Astrocyte of the spinal cord (primary cell): ENCODE results near the gene EBF4.
"Not testable (repeated sequence)": the region's sequence is repeated elsewhere in the genome, so short reads cannot be mapped to it uniquely, and the experiment has no call there.

ENCODE experiments used
- DNase-seq: peaks from one replicate; pipeline ENCODE4 v3.0.0; 2011; ENCODE audit warnings: low read depth, low spot score
- H3K4me3 ChIP-seq: 2 replicates; pipeline ENCODE4 v1.5.1; 2011; ENCODE audit warnings: low read depth, mild to moderate bottlenecking, low read length, moderate library complexity
- in situ Hi-C: cut with HindIII; loops from 2 replicates; pipeline ENCODE4 v1.10.0; 2017; ENCODE audit warnings: low sequenced_read_pairs
- TF ChIP-seq, protein P1 (sequence below): IDR thresholded peaks from 2 replicates; pipeline ENCODE4 v1.5.1; 2012; ENCODE audit warnings: low read depth, mild to moderate bottlenecking, low read length, inconsistent platforms

The EBF4 gene

DNA sequence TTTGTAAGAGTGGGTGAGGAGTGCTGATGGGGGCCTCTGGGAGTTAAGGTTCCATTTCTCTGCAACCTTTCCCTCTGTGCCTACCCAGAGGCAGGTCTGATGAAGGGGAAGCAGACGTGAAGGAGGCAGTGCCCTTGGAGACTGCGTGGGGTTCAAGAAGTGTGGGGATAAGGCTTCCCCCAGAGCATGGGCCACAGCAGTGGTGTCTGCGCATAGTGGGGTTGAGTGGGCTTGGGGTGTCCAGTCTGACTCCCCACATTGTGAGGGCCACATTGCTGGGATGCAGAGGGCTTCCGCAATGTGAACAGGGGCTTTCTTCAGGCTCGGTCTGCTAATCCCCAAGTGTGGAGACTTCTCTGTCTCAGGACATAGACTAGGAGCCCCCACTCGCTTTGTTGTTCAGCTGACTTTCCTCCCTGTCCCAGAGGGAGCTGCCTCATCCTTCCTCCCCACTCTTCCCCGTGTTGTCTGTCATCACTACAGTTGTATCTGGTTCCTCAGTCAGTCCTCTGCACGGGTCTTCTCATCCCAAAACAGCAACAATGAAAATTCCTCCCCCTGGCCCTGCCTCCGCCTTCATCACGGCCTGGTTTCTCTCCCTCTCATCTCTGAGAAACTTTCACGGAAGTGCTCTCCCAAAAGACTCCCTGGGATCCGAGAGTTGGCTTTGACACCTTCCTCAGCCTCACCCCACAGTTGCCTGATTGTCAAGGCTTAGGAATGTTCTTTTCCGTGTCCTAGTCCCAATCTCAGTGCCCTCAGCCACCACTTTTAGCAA is 2.8 kb downstream of the EBF4 start:
- in situ Hi-C loops = no loop called here
- TF ChIP-seq, protein P1, sequence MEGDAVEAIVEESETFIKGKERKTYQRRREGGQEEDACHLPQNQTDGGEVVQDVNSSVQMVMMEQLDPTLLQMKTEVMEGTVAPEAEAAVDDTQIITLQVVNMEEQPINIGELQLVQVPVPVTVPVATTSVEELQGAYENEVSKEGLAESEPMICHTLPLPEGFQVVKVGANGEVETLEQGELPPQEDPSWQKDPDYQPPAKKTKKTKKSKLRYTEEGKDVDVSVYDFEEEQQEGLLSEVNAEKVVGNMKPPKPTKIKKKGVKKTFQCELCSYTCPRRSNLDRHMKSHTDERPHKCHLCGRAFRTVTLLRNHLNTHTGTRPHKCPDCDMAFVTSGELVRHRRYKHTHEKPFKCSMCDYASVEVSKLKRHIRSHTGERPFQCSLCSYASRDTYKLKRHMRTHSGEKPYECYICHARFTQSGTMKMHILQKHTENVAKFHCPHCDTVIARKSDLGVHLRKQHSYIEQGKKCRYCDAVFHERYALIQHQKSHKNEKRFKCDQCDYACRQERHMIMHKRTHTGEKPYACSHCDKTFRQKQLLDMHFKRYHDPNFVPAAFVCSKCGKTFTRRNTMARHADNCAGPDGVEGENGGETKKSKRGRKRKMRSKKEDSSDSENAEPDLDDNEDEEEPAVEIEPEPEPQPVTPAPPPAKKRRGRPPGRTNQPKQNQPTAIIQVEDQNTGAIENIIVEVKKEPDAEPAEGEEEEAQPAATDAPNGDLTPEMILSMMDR = no peak
- DNase-seq = no peak
- H3K4me3 ChIP-seq = no peak overlapping the region

- DNase-seq, H3K4me3 ChIP-seq, in situ Hi-C loops: not testable (repeated sequence)
These were observed 3.5 kb downstream of the EBF4 start for GRCh38 chr20:2695984-2696525.

DNA sequence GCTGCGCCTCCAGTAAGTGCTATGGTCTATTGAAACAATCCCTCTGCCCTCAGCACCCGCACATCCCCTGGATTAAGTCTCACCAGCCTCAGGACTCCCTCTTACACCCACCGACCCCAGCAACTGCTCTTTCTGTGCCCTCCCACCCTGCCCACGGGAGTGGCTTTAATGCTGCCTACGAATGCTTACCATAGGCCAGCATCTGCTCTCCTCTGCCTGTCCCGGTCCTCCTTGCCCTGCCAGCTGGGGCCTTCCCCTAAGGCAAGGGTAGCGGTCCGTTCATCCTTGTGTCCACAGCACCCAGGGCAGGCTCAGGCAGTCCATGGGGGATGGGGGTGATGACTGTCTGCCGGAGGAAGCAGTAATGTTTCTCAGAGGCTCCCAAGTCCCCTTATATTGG is 4.1 kb downstream of the EBF4 start:
- H3K4me3 ChIP-seq = no peak overlapping the region
- DNase-seq = no peak
- in situ Hi-C loops = no loop called here
- TF ChIP-seq, protein P1 = no peak

- DNase-seq = no peak
- in situ Hi-C loops = no loop called here
- no peak overlapping the region for H3K4me3 ChIP-seq
- TF ChIP-seq, protein P1 = no peak
These were observed 5.2 kb downstream of the EBF4 start for GRCh38 chr20:2697768-2698167.

GRCh38 chr20:2698186-2698817 is 5.7 kb downstream of the EBF4 start:
- TF ChIP-seq, protein P1 = no peak

GRCh38 chr20:2698912-2699311 is 6.3 kb downstream of the EBF4 start:
- no peak for DNase-seq
- TF ChIP-seq, protein P1 = no peak
- in situ Hi-C loops = no loop called here
- no peak overlapping the region for H3K4me3 ChIP-seq

More at GRCh38 chr20:2698186-2698817, 5.7 kb downstream of the EBF4 start:
- in situ Hi-C loops = no loop called here
- no peak for DNase-seq
- H3K4me3 ChIP-seq = no peak overlapping the region
